ENCODE data around the gene PDE9A. TPM values are rescaled to one million over a fixed set of nuclear protein-coding genes. Genes with fewer than 3 reads are reported as not detected.

The PDE9A gene
- total RNA-seq, 6 experiments from 2014 or later = not detected

DNA sequence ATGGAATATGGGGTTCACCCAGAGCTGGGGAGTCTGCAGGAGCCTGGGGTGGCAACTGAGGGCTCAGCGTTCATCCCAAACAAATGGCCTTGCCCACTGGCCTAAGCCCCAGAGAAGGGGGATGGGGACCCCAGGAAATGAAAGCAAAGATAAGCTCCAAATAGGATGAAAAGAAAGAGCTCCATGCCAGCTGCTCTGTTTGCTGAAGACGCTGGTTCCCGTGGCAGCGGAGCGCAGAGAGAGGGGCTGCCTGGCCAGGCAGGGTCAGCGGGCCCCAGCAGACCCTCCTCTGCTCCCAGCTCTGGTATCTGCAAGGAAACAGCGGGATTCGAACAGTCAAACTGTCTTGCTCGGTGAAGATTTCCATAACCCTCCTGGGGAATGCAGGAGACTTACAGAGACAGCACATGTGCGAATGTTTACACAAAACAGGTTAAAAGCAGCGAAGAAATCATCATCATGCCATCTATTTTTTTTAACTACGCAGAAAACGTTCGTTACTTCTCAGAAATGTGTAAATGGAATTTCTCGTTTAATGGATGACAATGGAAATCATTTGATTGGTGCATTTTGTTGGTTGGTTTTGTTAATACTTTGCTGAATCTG lies 94.4 kb downstream of the PDE9A start:
- no peak for DNase-seq
- no peaks in the 10 kb centered on the region for H3K9me3 Mint-ChIP-seq
- peaks cover 30% of the 10 kb centered on the region for H3K27me3 Mint-ChIP-seq (ENCODE audit: insufficient read depth)
- no peak overlapping the region for H3K4me3 Mint-ChIP-seq
- no peaks in the 10 kb centered on the region for H3K36me3 Mint-ChIP-seq (ENCODE audit: low read depth)
- TF ChIP-seq, protein P1, sequence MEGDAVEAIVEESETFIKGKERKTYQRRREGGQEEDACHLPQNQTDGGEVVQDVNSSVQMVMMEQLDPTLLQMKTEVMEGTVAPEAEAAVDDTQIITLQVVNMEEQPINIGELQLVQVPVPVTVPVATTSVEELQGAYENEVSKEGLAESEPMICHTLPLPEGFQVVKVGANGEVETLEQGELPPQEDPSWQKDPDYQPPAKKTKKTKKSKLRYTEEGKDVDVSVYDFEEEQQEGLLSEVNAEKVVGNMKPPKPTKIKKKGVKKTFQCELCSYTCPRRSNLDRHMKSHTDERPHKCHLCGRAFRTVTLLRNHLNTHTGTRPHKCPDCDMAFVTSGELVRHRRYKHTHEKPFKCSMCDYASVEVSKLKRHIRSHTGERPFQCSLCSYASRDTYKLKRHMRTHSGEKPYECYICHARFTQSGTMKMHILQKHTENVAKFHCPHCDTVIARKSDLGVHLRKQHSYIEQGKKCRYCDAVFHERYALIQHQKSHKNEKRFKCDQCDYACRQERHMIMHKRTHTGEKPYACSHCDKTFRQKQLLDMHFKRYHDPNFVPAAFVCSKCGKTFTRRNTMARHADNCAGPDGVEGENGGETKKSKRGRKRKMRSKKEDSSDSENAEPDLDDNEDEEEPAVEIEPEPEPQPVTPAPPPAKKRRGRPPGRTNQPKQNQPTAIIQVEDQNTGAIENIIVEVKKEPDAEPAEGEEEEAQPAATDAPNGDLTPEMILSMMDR (IDR thresholded peaks at IDR 0.05) = no peak
- H3K4me1 Mint-ChIP-seq (ENCODE audit: low read depth) = no peaks in the 10 kb centered on the region
- no peak overlapping the region for H3K27ac Mint-ChIP-seq

DNA sequence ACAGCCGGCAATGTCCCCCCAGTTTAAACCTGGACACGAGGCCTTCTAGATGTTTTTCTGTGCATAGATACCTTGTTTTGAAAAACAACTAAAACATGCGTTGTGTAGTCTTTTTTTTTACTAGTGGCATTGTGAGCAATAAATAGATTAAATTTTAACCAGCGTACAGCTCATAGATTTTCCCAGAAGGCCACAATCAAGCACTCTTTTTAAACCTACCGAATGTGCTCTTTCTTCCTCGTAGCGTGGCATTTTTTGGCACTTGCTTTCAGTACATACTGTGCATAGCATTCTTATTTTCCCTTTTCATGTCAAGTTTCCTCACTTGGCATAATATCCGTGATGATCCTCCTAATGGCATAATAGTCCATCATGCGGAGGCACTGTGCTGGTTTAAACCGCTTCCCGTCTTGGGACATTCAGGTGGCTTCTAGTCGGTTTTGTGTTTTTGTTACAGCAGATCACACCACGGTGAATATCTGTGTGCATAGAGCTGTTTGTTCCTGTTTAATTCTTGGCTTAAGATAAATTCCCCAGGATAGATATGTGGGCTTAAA lies 95.3 kb downstream of the PDE9A start:
- H3K9me3 Mint-ChIP-seq = no peaks in the 10 kb centered on the region
- DNase-seq = no peak
- H3K36me3 Mint-ChIP-seq (ENCODE audit: low read depth) = no peaks in the 10 kb centered on the region
- no peaks in the 10 kb centered on the region for H3K4me1 Mint-ChIP-seq (ENCODE audit: low read depth)
- H3K27me3 Mint-ChIP-seq (ENCODE audit: insufficient read depth) = peaks cover 25% of the 10 kb centered on the region
- no peak overlapping the region for H3K4me3 Mint-ChIP-seq
- H3K27ac Mint-ChIP-seq = no peak overlapping the region
- TF ChIP-seq, protein P1 (IDR thresholded peaks at IDR 0.05) = no peak

DNA sequence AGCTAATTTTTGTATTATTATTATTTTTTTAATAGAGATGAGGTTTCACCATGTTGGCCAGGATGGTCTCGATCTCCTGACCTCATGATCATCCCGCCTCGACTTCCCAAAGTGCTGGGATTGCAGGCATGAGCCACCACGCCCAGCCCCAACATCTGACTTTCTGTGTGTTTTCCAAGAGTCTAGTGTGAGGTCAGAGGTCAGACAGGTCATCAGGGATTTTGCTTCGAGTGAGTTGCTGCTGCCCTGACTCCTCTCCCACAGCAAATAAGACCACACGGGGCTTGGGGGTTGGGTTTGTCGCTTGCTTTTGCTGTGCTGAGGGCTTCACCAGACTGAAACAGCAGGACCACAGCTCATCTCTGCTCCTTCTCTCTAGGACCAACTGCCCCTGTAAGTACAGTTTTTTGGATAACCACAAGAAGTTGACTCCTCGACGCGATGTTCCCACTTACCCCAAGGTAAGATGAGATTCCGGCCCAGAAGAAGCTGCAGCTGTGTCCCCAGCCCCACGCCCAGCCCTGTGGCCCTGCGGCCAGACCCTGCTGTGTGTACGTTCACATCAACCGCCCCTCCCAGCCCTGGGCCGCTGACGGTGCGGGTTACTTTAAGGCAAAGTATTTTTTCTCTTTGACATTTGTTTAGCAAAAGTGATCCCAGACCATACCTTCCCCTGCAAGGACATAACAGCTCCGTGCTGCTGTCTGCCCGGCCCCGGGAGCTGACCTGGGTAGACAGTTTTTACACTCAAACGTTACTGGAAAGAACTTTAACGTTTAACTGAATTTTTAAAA lies 97.5 kb downstream of the PDE9A start:
- no peaks in the 10 kb centered on the region for H3K9me3 Mint-ChIP-seq
- TF ChIP-seq, protein P1 (IDR thresholded peaks at IDR 0.05) = no peak
- no peaks in the 10 kb centered on the region for H3K36me3 Mint-ChIP-seq (ENCODE audit: low read depth)
- H3K27ac Mint-ChIP-seq = no peak overlapping the region
- H3K4me1 Mint-ChIP-seq (ENCODE audit: low read depth) = no peaks in the 10 kb centered on the region
- peaks cover 23% of the 10 kb centered on the region for H3K27me3 Mint-ChIP-seq (ENCODE audit: insufficient read depth)
- no peak for DNase-seq
- no peak overlapping the region for H3K4me3 Mint-ChIP-seq

DNA sequence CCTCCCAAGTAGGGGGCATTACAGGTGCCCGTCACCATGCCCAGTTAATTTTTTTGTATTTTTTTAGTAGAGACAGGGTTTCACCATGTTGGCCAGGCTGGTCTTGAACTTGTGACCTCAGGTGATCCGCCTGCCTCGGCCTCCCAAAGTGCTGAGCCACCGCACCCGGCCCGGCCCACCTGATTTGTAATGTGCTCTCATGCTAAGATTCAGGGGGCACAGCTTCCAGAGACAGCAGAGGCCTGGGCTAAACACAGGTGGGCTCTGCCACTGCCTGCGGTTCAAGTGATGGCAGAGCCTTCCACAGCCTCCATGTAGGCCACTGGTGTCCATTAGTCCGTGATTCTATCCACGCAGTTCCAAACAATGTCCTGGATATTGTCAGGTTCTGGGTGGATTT lies 98.4 kb downstream of the PDE9A start:
- peaks cover 14% of the 10 kb centered on the region for H3K27me3 Mint-ChIP-seq (ENCODE audit: insufficient read depth)
- DNase-seq = no peak
- H3K4me3 Mint-ChIP-seq = no peak overlapping the region
- no peaks in the 10 kb centered on the region for H3K4me1 Mint-ChIP-seq (ENCODE audit: low read depth)
- H3K36me3 Mint-ChIP-seq (ENCODE audit: low read depth) = no peaks in the 10 kb centered on the region
- TF ChIP-seq, protein P1 (IDR thresholded peaks at IDR 0.05) = no peak
- no peak overlapping the region for H3K27ac Mint-ChIP-seq
- no peaks in the 10 kb centered on the region for H3K9me3 Mint-ChIP-seq

DNA sequence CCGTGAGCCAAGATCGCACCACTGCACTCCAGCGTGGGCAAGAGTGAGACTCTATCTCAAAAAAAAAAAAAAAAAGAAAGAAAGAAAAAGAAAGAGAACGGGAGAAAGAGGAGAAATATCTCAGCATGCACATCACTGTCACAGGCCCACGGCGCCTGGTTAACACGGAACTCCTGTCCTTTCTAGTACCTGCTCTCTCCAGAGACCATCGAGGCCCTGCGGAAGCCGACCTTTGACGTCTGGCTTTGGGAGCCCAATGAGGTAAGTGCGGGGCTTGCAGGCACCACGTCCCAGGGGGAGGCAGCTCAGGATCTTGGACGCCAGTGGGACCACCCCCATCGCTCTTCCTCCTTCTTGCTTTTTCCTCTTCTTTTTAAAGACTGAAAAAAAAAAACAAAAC lies 100.4 kb downstream of the PDE9A start:
- no peak overlapping the region for H3K4me3 Mint-ChIP-seq
- DNase-seq = no peak

More for the DNA sequence above, 100.4 kb downstream of the PDE9A start:
- H3K27ac Mint-ChIP-seq = no peak overlapping the region
- TF ChIP-seq, protein P1 (IDR thresholded peaks at IDR 0.05) = no peak
- no peaks in the 10 kb centered on the region for H3K9me3 Mint-ChIP-seq
- H3K27me3 Mint-ChIP-seq (ENCODE audit: insufficient read depth) = peaks cover 12% of the 10 kb centered on the region
- H3K36me3 Mint-ChIP-seq (ENCODE audit: low read depth) = no peaks in the 10 kb centered on the region
- no peaks in the 10 kb centered on the region for H3K4me1 Mint-ChIP-seq (ENCODE audit: low read depth)
